GM12801 (cell line): ENCODE data around the gene FBXO10.

Experiments
- CTCF ChIP-seq: IDR thresholded peaks from one replicate; pipeline ENCODE4 v1.5.1; 2011; ENCODE audit warnings: control low read depth; ENCODE audit not compliant: insufficient read length; ENCODE audit errors: extremely low read depth

FBXO10 gene

GRCh38 chr9:37587521-37587920 is 11.3 kb upstream of the FBXO10 start:
- TF ChIP-seq CTCF, result no peak

- TF ChIP-seq CTCF, result no peak
These were observed 7.4 kb upstream of the FBXO10 start for GRCh38 chr9:37583522-37584121.

GRCh38 chr9:37582548-37583157 is 6.5 kb upstream of the FBXO10 start:
- TF ChIP-seq CTCF, result no peak

GRCh38 chr9:37575511-37575914 is 667 bp downstream of the FBXO10 start:
- no peak for TF ChIP-seq CTCF

- TF ChIP-seq CTCF, result no peak
These were observed 1.2 kb downstream of the FBXO10 start for GRCh38 chr9:37575001-37575400.

GRCh38 chr9:37574241-37574721 is 1.9 kb downstream of the FBXO10 start:
- TF ChIP-seq CTCF, result no peak

GRCh38 chr9:37571282-37571681 is 4.9 kb downstream of the FBXO10 start:
- TF ChIP-seq CTCF, result no peak

GRCh38 chr9:37566716-37567115 is 9.5 kb downstream of the FBXO10 start:
- no peak for TF ChIP-seq CTCF
